ENCODE results near the gene GPR160. TPM values are rescaled to one million over a fixed set of nuclear protein-coding genes. Genes with fewer than 3 reads are reported as not detected.

The GPR160 gene
- total and polyA plus RNA-seq, 4 donors, result 0.99 to 7.2 (median 1.7) TPM

DNA sequence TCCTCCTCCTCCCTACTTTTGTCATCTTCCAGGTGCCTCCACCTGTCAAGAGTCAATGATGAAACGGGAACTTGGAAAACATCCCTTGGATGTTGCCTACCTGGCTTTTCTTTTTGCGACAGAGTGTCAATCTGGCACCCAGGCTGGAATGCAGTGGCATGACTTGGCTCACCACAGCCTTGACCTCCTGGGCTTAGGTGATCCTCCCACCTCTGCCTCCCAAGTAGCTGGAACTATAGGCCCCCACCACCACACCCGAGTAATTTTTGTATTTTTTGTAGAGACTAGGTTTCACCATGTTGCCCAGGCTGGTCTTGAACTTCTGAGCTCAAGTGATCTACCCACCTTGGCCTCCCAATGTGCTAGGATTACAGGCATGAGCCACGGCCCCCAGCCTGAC is 42.8 kb downstream of the GPR160 start:
- H3K9me3 ChIP-seq (ENCODE audit: control insufficient read depth in 4 of 4, low read length in 3 of 4), result no peaks in the 10 kb centered on the region
- peaks cover 7 to 15% (median 9%) of the 10 kb centered on the region in 4 donors for H3K36me3 ChIP-seq (ENCODE audit: control insufficient read depth in 4 of 4, insufficient read depth in 3 of 4, low read depth in 1 of 4, low read length in 3 of 4)
- no peaks in the 10 kb centered on the region for H3K27me3 ChIP-seq (ENCODE audit: control insufficient read depth in 4 of 4, insufficient read depth in 4 of 4, low read length in 3 of 4)
- no peak overlapping the region for H3K27ac ChIP-seq (ENCODE audit: low read depth in 1 of 2, low read length in 2 of 2)
- TF ChIP-seq SP1 (IDR thresholded peaks at IDR 0.05) (no peak), RXRA (IDR thresholded peaks at IDR 0.05) (no peak), HNF4A (conservative IDR thresholded peaks at IDR 0.05) (no peak), EGR1 (IDR thresholded peaks at IDR 0.05; ENCODE audit: low read depth in 2 of 2) (no peak), NR2F2 (IDR thresholded peaks at IDR 0.05) (no peak), YY1 (IDR thresholded peaks at IDR 0.05) (no peak)
- TF ChIP-seq, protein P1, sequence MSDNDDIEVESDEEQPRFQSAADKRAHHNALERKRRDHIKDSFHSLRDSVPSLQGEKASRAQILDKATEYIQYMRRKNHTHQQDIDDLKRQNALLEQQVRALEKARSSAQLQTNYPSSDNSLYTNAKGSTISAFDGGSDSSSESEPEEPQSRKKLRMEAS (IDR thresholded peaks at IDR 0.05), result no peak
- DNase-seq (ENCODE audit: low spot score), result no peak
- 96% methylated on average over 4 of the region's 4 CpGs for WGBS
- H3K4me1 ChIP-seq (ENCODE audit: control insufficient read depth in 4 of 4, insufficient read depth in 4 of 4, low read length in 3 of 4), result no peaks in the 10 kb centered on the region
- no peak overlapping the region for H3K4me3 ChIP-seq (ENCODE audit: low read depth in 1 of 3, low read length in 3 of 3)
- no peak overlapping the region for H3K9ac ChIP-seq (ENCODE audit: low read depth in 1 of 2, low read length in 2 of 2)

DNA sequence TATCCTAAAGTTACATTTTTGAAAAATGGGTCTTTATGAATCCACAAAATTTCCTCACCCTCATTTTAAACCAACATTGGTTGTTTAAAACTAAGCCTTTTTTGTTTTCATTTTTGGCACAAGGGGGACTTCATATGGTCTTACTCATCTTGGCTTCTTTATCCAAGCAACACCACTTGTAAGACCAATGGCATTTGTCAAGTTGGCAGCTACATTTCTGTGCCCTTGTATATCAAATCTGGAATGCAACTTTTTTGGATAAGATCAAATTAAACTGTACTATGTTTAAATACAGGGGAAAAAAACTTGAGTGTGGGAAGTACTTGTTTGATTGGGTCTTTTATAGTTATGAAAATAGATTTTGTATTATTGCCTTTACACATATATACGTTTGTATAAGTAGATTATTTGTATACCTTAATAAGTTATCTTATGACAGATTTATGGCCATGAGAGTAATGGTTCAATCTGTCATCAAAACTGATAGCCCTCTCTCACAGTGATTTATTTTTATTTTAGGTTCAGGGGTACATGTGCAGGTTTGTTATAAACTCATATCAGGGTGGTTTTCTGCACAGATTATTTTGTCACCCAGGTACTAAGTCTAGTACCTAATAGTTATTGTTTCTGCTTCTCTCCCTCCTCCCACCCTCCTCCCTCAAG is 43.4 kb downstream of the GPR160 start:
- DNase-seq (ENCODE audit: low spot score), result no peak
- H3K4me3 ChIP-seq (ENCODE audit: low read depth in 1 of 3, low read length in 3 of 3), result no peak overlapping the region
- H3K27me3 ChIP-seq (ENCODE audit: control insufficient read depth in 4 of 4, insufficient read depth in 4 of 4, low read length in 3 of 4), result no peaks in the 10 kb centered on the region
- H3K9ac ChIP-seq (ENCODE audit: low read depth in 1 of 2, low read length in 2 of 2), result no peak overlapping the region
- H3K4me1 ChIP-seq (ENCODE audit: control insufficient read depth in 4 of 4, insufficient read depth in 4 of 4, low read length in 3 of 4), result no peaks in the 10 kb centered on the region
- WGBS, result 86% methylated on average over 1 of the region's 1 CpG
- H3K27ac ChIP-seq (ENCODE audit: low read depth in 1 of 2, low read length in 2 of 2), result no peak overlapping the region
- H3K9me3 ChIP-seq (ENCODE audit: control insufficient read depth in 4 of 4, low read length in 3 of 4), result no peaks in the 10 kb centered on the region
- TF ChIP-seq, protein P1 (IDR thresholded peaks at IDR 0.05), result no peak
- no peak for TF ChIP-seq EGR1 (IDR thresholded peaks at IDR 0.05; ENCODE audit: low read depth in 2 of 2)
- TF ChIP-seq FOXA2 (IDR thresholded peaks at IDR 0.05), result no peak
- no peak for TF ChIP-seq GABPA (IDR thresholded peaks at IDR 0.05 in 1 of 2, conservative IDR thresholded peaks at IDR 0.05 in 1 of 2)
- TF ChIP-seq TAF1 (conservative IDR thresholded peaks at IDR 0.05), result no peak
- TF ChIP-seq NR2F2 (IDR thresholded peaks at IDR 0.05), result no peak
- no peak for TF ChIP-seq YY1 (IDR thresholded peaks at IDR 0.05)
- no peak for TF ChIP-seq ZBTB33 (IDR thresholded peaks at IDR 0.05)
- TF ChIP-seq FOXA1 (IDR thresholded peaks at IDR 0.05), result no peak
- no peak for TF ChIP-seq JUND (IDR thresholded peaks at IDR 0.05)
- TF ChIP-seq, protein P2, sequence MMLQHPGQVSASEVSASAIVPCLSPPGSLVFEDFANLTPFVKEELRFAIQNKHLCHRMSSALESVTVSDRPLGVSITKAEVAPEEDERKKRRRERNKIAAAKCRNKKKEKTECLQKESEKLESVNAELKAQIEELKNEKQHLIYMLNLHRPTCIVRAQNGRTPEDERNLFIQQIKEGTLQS (IDR thresholded peaks at IDR 0.05), result no peak
- no peak for TF ChIP-seq RXRA (IDR thresholded peaks at IDR 0.05)
- no peak for TF ChIP-seq HNF4G (IDR thresholded peaks at IDR 0.05)
- TF ChIP-seq, protein P3, sequence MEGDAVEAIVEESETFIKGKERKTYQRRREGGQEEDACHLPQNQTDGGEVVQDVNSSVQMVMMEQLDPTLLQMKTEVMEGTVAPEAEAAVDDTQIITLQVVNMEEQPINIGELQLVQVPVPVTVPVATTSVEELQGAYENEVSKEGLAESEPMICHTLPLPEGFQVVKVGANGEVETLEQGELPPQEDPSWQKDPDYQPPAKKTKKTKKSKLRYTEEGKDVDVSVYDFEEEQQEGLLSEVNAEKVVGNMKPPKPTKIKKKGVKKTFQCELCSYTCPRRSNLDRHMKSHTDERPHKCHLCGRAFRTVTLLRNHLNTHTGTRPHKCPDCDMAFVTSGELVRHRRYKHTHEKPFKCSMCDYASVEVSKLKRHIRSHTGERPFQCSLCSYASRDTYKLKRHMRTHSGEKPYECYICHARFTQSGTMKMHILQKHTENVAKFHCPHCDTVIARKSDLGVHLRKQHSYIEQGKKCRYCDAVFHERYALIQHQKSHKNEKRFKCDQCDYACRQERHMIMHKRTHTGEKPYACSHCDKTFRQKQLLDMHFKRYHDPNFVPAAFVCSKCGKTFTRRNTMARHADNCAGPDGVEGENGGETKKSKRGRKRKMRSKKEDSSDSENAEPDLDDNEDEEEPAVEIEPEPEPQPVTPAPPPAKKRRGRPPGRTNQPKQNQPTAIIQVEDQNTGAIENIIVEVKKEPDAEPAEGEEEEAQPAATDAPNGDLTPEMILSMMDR (IDR thresholded peaks at IDR 0.05; ENCODE audit: low read depth, low read length, missing input control), result no peak
- no peak for TF ChIP-seq RAD21 (IDR thresholded peaks at IDR 0.05)
- H3K36me3 ChIP-seq (ENCODE audit: control insufficient read depth in 4 of 4, insufficient read depth in 3 of 4, low read depth in 1 of 4, low read length in 3 of 4), result peaks cover 8 to 21% (median 14%) of the 10 kb centered on the region in 4 donors

Measured in liver (tissue), 9 donors.